Fibroblast of peridontal ligament (primary cell): ENCODE measurements around the gene GPR21.

Source experiments
- DNase-seq: peaks from one replicate; pipeline ENCODE4 v3.0.0-alpha.2; 2010; ENCODE audit errors: extremely low read depth

The GPR21 gene

DNA sequence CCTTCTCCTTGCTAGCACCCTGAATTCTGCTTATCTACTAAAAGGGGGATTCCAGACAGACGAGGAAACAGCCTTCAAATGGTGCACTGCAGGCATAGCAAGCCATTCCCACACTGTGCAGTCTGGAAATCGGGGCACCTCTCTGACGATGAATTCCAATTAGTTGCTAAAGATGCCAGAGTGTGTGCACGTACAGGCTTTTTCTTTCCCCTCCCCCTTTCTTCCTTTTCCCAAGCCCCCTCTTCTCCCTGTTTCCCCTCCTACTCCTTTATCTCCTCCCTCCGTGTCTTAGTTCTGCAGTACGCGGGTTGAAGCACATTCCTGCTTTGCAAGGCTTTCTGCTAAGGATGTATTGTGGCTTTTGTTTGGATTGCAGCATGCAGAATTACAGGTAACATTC, at the start of gene GPR21:
GPR21 (plus strand) TSS at position 316 of the 400 bp plus-strand sequence. CDS start 900 bp downstream, outside the sequence.
- peak; percentile 42 for DNase-seq

DNA sequence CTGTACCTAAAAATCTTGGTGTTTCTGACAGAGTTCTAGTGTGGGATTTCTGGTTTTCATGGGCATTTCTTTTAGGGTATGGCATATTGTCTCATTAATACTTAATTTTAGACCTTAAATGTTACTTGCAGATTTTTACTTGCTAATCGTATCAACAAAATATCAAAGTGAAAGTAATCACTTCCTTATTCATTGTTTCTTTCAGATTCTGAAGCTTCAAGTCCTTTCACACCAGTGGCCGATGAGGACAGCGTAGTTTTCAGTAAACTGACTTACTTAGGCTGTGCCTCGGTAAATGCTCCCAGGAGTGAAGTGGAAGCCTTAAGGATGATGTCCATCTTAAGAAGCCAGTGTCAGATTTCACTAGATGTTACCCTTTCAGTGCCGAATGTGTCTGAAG, 47.5 kb upstream of the GPR21 start:
- DNase-seq: peak; percentile 35

DNA sequence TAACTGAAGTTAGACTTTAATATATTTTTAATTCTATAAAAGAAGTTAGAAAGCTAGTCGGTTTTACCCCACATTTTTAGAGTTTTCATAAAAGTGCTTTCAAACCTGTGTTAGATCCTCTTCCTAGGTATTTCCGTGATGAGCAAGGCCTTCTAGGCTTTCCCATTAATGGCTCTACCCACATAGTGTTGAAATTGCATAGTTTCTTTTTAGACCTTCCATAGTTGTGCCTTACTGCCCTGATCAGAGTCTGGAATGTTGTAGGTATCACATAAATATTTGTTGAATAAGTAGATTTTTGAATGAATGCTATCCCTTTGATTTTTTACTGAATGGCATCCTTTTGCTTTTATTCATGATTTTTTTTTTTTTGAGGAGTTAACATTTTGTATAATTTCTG, 45.3 kb upstream of the GPR21 start:
- no peak for DNase-seq

- DNase-seq: peak; percentile 47
These were observed 44.4 kb upstream of the GPR21 start for GRCh38 chr9:122988920-122989621.

GRCh38 chr9:122991370-122991830, 42.1 kb upstream of the GPR21 start:
- DNase-seq: peak; percentile 94

DNA sequence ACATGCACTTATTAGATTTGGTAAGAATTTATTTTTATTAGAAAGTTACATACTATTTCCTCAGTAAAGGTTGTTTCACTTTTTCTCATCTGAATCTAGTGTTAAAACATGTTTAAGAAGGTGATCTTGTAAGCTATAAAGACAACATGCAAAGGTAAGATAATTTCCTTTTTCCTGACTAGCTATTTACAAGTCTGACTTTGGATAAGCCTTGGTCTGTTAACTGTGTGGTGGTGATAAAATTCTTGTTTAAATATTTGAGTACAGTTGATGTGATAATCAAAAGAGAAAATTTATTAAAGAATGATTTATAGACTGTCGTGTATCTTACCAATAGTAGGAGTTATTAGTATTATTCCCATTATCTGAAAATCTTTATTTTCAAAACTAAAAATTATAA, 36.9 kb upstream of the GPR21 start:
- DNase-seq: no peak

GRCh38 chr9:122998448-122998847, 35.0 kb upstream of the GPR21 start:
- no peak for DNase-seq

- DNase-seq: no peak
These were observed 32.9 kb upstream of the GPR21 start for GRCh38 chr9:123000371-123001068.

- peak; percentile 65 for DNase-seq
These were observed 30.7 kb upstream of the GPR21 start for GRCh38 chr9:123002754-123003153.

DNA sequence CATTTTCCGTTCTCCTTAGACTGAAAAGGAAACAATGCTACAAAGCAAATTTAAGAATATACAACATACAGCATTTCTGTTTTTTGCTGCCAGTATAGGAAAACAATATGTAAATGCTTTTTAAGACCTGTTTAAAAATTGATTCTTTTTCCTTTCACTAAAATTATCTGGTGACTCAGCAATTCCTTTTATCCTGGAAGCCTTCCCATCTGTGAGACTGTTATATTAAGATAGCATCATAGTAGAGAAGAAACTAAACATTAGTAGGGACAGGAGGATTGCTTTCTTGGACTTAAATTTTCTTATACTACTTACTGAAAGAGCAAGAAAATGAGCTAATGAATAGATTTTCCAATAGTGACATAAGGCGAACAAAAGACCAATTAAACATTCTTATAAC, 30.0 kb upstream of the GPR21 start:
- DNase-seq: peak; percentile 76

DNA sequence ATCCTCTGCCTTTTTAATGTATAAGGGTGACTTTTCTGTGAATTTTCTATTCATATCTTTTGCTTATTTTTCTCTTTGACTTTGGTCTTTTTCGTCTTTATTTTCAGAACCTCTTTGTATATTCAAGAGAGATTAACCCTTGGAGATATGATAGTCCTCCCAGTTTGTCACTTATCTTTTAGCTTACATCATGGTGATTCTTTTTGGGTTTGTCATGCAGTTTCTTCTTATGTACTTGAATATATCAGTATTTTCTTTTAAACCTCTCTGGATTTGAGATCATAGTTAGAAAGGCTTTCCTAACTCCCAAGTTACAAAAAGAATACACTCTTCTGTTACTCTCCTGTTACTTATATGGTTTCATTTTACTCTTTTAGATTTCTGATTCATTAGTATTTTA, 27.5 kb upstream of the GPR21 start:
- no peak for DNase-seq

DNA sequence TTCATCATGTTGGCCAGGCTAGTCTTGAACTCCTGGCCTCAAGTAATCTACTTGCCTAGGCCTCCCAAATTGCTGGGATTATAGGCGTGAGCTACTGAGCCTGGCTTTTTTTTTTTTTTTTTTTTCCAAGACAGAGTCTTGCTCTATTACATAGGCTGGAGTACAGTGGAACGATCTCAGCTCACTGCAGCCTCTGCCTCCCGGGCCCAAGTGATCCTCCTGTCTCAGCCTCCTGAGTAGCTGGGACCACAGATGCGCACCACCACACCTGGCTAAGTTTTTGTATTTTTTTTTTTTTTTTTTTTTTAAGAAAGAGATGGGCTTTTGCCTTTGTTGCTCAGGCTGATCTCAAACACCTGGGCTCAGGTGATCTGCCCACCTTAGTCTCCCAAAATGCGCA, 26.2 kb upstream of the GPR21 start:
- no peak for DNase-seq

DNA sequence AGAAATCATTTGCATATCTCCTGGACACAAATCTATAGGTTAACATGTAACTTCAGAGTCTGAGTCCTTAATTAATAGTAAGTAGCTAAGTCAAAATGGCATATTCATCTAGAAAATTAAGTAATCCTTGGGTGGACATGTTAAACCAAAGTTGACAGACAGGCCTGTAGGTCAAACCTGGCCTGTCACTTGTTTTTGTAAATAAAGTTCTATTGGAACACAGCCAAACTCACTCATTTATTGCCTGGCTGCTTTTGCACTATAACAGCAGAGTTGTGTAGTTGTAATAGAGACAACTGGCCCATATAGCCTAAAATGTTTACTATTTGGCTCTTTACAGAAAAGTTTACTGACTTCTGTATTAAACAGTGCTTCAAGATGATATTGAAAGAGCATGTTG, 24.6 kb upstream of the GPR21 start:
- DNase-seq: no peak

DNA sequence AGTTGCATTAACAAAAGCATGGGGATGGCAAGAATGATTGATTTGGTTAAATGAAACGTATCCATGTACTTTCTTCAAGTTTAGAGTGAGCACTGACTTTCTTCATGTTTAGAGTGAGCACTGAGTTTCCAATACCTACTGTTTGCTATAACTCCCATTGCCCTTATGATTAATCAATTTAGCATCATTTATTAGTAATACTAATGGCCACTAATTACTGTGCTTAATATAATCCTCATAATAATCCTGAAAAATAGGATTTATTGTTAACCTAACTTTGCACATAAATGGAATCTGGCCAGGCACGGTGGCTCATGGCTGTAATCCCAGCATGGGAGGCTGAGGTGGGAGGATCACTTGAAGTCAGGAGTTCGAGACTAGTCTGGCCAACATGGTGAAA, 22.1 kb upstream of the GPR21 start:
- DNase-seq: no peak

DNA sequence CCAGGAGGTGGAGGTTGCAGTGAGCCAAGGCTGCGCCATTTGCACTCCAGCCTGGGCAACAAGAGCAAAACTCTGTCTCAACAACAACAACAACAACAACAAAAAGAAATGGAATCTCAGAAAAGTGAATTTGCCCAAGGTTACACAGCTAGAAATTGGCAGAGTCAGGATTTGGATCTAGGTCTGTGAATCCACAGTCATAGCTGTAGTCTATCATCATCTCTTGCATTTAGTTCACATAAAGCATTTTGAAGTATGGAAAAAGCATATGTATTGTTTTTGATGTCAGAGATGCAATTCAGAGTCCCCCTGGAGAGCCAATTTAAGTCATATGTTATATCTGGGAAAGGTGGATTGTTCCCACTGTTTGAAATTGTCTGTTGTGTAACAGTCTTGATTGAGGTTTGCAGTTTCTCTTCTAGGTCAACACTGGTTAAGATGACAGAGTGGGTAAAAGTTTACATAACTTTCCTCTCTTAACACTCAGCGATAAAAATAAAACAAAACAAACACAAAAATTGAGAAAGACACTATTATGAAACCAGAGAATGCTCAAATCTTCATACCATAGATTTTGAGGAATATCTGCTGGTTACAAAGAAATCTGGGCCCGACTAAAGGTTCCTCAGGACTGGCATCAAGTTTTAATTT, 21.5 kb upstream of the GPR21 start:
- DNase-seq: peak; percentile 88

GRCh38 chr9:123016631-123017030, 16.8 kb upstream of the GPR21 start:
- no peak for DNase-seq

DNA sequence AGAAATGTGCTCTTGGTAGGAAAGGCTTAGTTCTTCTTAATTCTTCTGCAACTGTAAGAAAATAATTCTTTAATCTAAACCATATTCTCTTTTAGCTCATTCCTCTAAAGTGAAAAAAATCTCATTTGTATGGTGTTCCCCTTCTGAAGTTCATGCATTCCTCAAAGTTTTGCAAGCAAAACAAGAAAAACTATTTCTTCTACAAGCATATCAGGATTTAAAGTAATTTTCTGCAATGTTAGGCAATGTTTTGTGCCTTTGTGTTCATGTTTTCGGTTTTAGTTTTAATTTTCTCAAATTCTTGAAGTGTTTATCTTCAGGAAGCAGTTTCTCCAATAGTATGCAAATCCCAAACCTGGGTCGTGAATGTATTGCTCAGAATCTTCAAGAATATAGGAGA, 12.7 kb upstream of the GPR21 start:
- DNase-seq: peak; percentile 50

DNA sequence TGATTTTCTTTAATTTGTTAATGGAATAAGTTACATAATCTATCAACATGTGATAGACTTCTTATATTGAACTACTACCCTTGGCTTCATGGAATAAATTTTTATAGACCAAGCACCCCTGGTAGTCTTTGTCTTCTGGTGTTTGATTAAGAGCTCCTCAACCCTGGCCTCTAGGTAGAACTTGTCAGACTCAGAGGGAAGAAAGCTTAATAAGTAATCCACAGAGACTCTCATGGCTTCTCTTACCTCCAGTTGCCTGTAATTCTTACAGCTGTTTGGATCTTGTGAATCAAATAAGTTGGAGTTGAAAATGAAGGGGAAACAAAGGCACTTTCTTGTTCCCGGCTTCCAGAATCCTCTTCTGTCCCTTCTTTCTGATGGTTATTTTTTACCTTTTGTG, 7.0 kb upstream of the GPR21 start:
- DNase-seq: no peak

- no peak for DNase-seq
These were observed 6.0 kb upstream of the GPR21 start for GRCh38 chr9:123027517-123027916.

- DNase-seq: no peak
These were observed 5.3 kb upstream of the GPR21 start for GRCh38 chr9:123028136-123028535.

GRCh38 chr9:123028973-123029372, 4.5 kb upstream of the GPR21 start:
- DNase-seq: no peak

DNA sequence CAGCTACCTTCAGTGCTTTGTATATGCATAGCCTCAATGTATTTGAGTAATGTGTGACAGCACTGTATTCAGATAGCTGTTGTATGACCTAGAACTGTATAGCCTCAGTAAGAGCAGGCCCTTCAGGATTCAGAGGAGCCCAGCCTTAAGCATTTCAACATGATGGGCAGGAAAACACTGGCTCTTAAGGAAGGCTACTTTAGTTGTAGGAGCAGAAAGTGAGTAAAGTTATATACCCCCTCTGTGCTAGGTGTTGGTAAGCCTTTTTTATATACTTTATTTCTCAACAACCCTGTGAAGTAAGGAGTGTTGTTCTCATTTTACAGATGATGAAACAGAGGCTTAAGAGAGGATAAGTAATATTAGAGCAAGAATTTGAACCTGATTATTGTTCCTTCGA, 1.5 kb upstream of the GPR21 start:
- DNase-seq: peak; percentile 47
